Astrocyte (in vitro differentiated cells and primary cell): Measurements from ENCODE around the gene CHKA.

Experiments used
- CTCF ChIP-seq: IDR thresholded peaks from 2 replicates; pipeline ENCODE4 v1.5.1; 2011; ENCODE audit warnings: low read depth, mild to moderate bottlenecking, inconsistent platforms, low read length, moderate library complexity; ENCODE audit not compliant: insufficient read depth
- EZH2 ChIP-seq: IDR thresholded peaks from 2 replicates; pipeline ENCODE4 v1.6.1; 2012; ENCODE audit warnings: mild to moderate bottlenecking, low read length, inconsistent platforms; ENCODE audit not compliant: insufficient read depth

- no peak for TF ChIP-seq CTCF
- TF ChIP-seq EZH2, result no peak
These were observed 106.2 kb downstream of the CHKA start for GRCh38 chr11:68014947-68015447.
